ENCODE results near the gene TMEM208. TPM values are rescaled to one million over a fixed set of nuclear protein-coding genes. Genes with fewer than 3 reads are reported as not detected.
A peak's percentile ranks its signal among the peaks of the same experiment; 100 is the strongest.

The TMEM208 gene
- total RNA-seq, 2 experiments from 2014 or later, result 39.6 to 39.7 TPM

DNA sequence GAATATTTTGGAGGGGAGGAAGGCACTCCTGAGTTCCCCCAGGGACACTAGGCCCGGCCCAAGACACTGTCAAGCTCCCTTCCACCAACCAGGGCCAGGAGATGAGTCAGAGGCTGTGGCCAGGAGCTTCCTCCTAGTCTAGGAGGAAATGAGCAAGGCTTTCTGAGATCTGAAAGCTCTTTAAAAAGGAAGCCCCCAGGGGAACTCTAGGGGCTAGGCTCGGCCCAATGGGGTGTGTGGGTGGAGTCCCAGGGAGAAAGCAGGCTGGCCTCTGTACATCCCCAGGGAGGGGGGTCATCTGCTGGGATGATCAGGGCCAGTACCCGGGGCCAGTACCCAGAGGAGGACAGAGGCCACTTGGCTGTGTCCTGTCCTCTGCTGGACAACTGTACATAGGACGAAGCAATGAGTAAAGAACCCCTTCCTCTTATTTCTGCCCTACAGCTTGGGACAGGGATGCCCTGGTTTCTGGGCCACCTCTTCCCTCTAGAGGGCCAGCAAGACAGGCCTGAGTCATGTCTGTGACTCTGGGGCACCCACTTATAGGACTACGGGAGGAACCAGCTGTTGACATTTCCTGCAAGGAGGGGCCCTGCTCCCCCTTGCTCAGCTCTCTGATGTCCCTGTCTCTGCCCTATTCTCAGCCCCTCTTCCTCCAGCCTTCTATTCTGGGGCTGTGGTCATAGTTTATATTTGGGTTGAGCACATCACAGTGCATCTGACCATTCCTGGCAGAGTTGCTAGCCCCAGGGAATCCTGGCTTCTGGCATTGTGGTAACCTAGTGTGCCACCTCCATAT, 17.7 kb downstream of the TMEM208 start:
- Mint-ChIP-seq H3K4me1 (peaks cover 66% of the 10 kb centered on the region), H3K27me3 (peaks cover 9% of the 10 kb centered on the region), H3K4me3 (peak overlapping the region; percentile 85), H3K27ac (peak overlapping the region; percentile 98), H3K9me3 (no peaks in the 10 kb centered on the region), H3K36me3 (ENCODE audit: low read depth) (peaks cover 12% of the 10 kb centered on the region)
- POLR2A ChIA-PET, result interaction anchor here (0.6 to 15.4 kb wide), 18 partner anchors 10 to 691 kb away, joined by 3 to 187 read pairs (median 4); partner anchors contain the start of genes E2F4, FBXL8, MATCAP1 and PHAF1
- DNase-seq, result peak; percentile 87
- CTCF ChIA-PET, result interaction anchor here (0.5 to 5.0 kb wide), 11 partner anchors 9 to 350 kb away, joined by 3 to 58 read pairs (median 5); partner anchors contain the start of genes ATP6V0D1, ELMO3, MATCAP1 and TMEM208

DNA sequence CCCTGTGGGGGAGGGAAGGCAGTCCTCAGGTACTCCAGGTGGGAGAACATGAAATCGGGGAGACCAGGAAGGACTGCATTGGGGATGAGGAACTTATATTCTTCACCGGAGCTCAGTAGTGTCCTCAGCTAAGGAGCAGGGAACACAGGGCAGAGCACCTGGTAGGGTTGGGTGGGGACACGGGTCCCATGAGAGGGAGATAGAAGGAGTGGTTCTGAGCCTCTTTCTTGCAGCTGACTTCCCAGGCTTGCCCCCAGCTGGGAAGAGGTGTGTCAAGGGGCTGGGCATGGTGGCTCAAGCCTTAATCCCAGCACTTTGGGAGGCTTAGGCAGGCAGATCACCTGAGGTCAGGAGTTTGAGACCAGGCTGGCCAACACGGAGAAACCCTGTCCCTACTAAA, 18.3 kb downstream of the TMEM208 start:
- Mint-ChIP-seq H3K9me3 (no peaks in the 10 kb centered on the region), H3K27ac (peak overlapping the region; percentile 98), H3K4me1 (peaks cover 68% of the 10 kb centered on the region), H3K27me3 (peaks cover 15% of the 10 kb centered on the region), H3K4me3 (peak overlapping the region; percentile 85), H3K36me3 (ENCODE audit: low read depth) (peaks cover 11% of the 10 kb centered on the region)
- POLR2A ChIA-PET, result interaction anchor here (0.6 to 15.4 kb wide), 12 partner anchors 10 to 217 kb away, joined by 3 to 187 read pairs (median 4); partner anchors contain the start of genes E2F4, FBXL8, MATCAP1 and PHAF1
- no peak for DNase-seq
- CTCF ChIA-PET, result interaction anchor here (0.5 to 5.0 kb wide), 5 partner anchors 19 to 183 kb away, joined by 3 to 58 read pairs (median 3); partner anchors contain the start of genes MATCAP1 and TMEM208

DNA sequence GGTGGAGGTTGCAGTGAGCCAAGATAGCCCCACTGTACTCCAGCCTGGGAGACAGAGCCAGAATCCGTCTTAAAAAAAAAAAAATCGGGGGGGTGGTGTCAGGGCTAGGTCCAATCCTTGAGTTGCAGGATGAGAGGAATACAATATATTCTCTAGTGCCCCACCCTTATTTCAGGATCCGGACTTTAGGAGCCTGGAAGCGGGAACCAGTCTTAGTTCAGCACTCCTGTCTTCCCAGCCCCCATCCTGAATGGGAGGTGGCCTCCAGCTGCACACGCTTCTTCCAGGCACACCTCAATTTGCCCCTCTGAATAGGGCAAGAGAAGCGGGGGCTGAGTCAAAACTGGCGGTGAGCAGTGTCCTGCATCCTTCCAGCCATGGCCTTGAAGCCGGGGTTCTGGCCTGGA, 18.7 kb downstream of the TMEM208 start:
- H3K4me3 Mint-ChIP-seq, result peak overlapping the region; percentile 85
- POLR2A ChIA-PET, result interaction anchor here (1.0 to 15.4 kb wide), 10 partner anchors 11 to 690 kb away, joined by 3 to 187 read pairs (median 4); partner anchors contain the start of genes E2F4, PSMB10 and TMEM208
- CTCF ChIA-PET, result interaction anchor here (1.4 to 5.0 kb wide), 3 partner anchors 15 to 53 kb away, joined by 3 to 58 read pairs (median 5); partner anchors contain the start of genes E2F4 and TMEM208
- H3K27me3 Mint-ChIP-seq, result peaks cover 17% of the 10 kb centered on the region
- H3K27ac Mint-ChIP-seq, result peak overlapping the region; percentile 98
- peaks cover 66% of the 10 kb centered on the region for H3K4me1 Mint-ChIP-seq
- peaks cover 11% of the 10 kb centered on the region for H3K36me3 Mint-ChIP-seq (ENCODE audit: low read depth)
- no peak for DNase-seq
- H3K9me3 Mint-ChIP-seq, result no peaks in the 10 kb centered on the region

DNA sequence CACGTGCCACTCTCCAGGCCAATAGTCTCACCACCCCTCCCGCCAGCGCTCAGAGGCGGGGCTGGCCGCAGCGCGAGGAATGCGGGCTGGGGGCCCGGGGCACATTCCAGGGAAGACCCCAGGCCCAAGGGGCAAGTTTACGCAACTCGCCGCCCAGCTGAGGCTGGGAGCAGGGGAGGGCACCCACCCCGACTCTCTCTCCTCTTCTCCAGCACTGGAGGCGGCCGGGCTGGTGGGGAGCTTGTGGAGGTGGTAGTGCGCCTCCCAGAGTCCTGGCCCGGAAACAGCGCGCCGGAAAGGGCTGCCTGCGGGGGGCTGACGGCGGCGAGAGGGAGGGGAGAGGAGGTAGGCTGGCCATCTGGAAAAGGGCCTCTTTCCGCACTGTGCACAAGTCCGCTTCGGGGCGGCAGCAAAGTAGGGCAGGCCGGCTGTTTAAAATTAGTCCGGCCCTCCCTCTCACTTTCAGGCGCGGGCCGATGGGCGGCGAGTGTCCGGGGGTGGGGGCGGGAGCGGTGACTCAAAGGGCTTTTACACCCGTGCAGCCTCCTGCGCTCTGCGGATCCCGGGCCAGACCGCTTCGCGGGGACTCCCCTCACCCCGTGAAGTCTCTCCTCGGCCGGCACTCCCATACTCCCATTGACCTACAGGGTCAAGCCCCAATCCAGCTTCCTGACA, 19.3 kb downstream of the TMEM208 start:
- Mint-ChIP-seq H3K9me3 (no peaks in the 10 kb centered on the region), H3K27me3 (peaks cover 17% of the 10 kb centered on the region), H3K27ac (peak overlapping the region; percentile 86), H3K36me3 (ENCODE audit: low read depth) (peaks cover 10% of the 10 kb centered on the region), H3K4me3 (peak overlapping the region; percentile 85), H3K4me1 (peaks cover 63% of the 10 kb centered on the region)
- DNase-seq, result peak; percentile 61
- ChIA-PET POLR2A (interaction anchor here (0.7 to 15.4 kb wide), 11 partner anchors 11 to 690 kb away, joined by 3 to 187 read pairs (median 3); partner anchors contain the start of genes E2F4, PSMB10 and TMEM208), CTCF (interaction anchor here (0.6 to 5.0 kb wide), 5 partner anchors 14 to 618 kb away, joined by 3 to 58 read pairs (median 5); partner anchors contain the start of genes E2F4, PLEKHG4 and TMEM208)

DNA sequence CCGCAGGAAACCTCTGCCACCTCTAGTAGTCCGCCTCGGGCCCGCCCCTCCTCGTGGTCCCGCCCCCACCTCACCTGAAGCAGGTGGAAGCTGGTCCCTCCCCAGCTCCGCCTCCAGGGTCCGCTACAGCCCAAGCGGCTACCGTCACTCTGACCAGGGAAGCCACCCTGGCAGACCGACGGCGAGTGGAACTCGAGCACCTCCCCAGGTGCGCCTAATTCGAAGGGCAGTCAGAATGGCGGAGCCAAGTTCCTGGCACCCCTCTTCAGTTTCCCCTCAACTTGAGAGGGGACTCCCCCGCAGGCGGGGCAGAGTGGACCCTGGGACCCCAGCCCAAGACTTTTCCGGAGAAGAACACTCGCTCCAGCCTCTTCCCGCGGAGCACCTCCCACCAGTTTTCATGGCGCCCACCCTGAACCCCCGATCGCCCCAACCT, 19.8 kb downstream of the TMEM208 start:
- DNase-seq, result no peak
- Mint-ChIP-seq H3K27ac (peak overlapping the region; percentile 86), H3K36me3 (ENCODE audit: low read depth) (peaks cover 6% of the 10 kb centered on the region), H3K4me1 (peaks cover 58% of the 10 kb centered on the region), H3K9me3 (no peaks in the 10 kb centered on the region), H3K4me3 (peak overlapping the region; percentile 85), H3K27me3 (peaks cover 17% of the 10 kb centered on the region)
- ChIA-PET POLR2A (interaction anchor here (0.7 to 15.4 kb wide), 12 partner anchors 11 to 689 kb away, joined by 3 to 187 read pairs (median 4); partner anchors contain the start of genes ATP6V0D1, E2F4, PSMB10 and TMEM208), CTCF (interaction anchor here (0.6 to 5.0 kb wide), 11 partner anchors 10 to 617 kb away, joined by 3 to 58 read pairs (median 3); partner anchors contain the start of genes E2F4, PLEKHG4 and TMEM208)

DNA sequence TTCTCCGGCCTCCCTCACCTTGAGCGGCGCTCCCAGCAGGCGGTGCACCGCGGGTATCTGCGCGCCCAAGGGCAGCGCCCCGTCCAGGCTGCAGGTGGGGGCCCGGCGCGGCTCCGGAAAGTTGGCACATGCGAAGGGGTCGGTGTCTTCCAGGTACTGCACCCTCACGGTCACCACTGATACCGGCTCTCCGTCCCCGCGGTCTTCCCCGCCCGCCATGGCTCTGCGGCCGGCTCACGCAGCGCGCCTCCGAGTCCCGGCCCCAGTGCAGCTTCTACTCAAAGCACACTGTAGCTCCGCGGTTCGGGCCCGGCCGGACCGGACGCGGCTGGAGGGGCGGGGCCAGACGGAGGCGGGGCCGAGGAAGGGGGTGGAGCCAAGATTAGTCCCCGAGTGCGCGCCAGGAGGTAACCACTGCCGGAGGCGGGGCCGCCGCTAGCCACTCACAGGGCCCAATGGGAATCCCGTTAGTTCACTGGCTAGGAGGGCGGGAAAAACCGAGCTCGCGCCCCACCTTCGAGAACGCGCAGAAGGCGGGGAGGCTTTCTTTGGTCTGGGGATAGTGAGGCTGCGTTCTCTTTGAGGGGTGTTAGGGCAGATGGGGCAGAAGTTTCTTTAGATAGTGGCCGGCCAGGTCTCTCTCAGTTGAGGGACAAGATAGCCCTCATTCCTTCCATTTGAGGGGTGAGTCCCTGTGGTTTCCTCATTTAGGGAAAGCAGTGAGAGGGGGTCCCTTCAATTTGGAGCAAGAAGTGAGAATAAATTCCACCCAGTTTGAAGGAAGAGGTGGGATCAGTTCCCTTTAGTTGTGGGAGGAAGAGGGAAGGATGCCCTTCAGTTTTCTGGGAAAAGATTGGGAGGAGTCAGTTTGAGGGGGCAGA, 20.5 kb downstream of the TMEM208 start, which contains the start of gene FHOD1:
Gene FHOD1, minus strand, starts transcription at position 290 of the 881 bp plus-strand sequence. Its CDS starts 71 bp downstream, at position 219.
- Mint-ChIP-seq H3K4me3 (peak within 1 kb of the TSS; percentile 85), H3K27ac (peak within 1 kb of the TSS; percentile 86), H3K9me3 (no peaks in the 10 kb centered on the region), H3K4me1 (peaks cover 51% of the 10 kb centered on the region), H3K27me3 (peaks cover 17% of the 10 kb centered on the region), H3K36me3 (ENCODE audit: low read depth) (peaks cover 6% of the 10 kb centered on the region)
- DNase-seq, result peak; percentile 99
- ChIA-PET POLR2A (interaction anchor here (0.6 to 15.4 kb wide), 16 partner anchors 13 to 668 kb away, joined by 3 to 187 read pairs (median 5); partner anchors contain the start of genes ATP6V0D1, CIAO2B, CTCF and MATCAP1), CTCF (interaction anchor here (0.7 to 5.0 kb wide), 17 partner anchors 8 to 269 kb away, joined by 3 to 58 read pairs (median 4); partner anchors contain the start of genes ATP6V0D1, E2F4, PLEKHG4 and TMEM208)

DNA sequence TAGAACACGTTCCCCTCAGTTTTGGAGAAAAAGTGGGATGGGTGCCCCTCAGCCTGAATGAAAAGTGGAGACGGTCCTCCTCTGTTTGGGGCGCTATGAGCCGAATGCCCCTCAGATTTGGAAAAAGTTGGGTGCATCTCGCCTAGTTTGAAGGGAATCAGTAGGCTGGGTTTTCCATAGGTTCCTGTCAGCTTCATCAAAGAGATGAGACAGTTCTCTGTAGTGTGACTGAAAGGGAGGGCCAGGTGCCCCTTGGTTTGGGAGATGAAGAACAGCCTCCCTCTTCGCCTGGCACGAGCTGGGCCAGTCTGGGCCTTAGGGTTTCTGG, 21.1 kb downstream of the TMEM208 start:
- H3K4me1 Mint-ChIP-seq, result peaks cover 49% of the 10 kb centered on the region
- ChIA-PET CTCF (interaction anchor here (0.7 to 5.0 kb wide), 17 partner anchors 9 to 270 kb away, joined by 3 to 58 read pairs (median 4); partner anchors contain the start of genes ATP6V0D1, PLEKHG4 and TMEM208), POLR2A (interaction anchor here (0.6 to 15.4 kb wide), 13 partner anchors 13 to 667 kb away, joined by 3 to 187 read pairs (median 6); partner anchors contain the start of genes ATP6V0D1, CIAO2B, CTCF and MATCAP1)
- H3K27me3 Mint-ChIP-seq, result peaks cover 17% of the 10 kb centered on the region
- peak overlapping the region; percentile 86 for H3K27ac Mint-ChIP-seq
- H3K9me3 Mint-ChIP-seq, result no peaks in the 10 kb centered on the region
- H3K4me3 Mint-ChIP-seq, result peak overlapping the region; percentile 85
- H3K36me3 Mint-ChIP-seq (ENCODE audit: low read depth), result peaks cover 6% of the 10 kb centered on the region
- no peak for DNase-seq

DNA sequence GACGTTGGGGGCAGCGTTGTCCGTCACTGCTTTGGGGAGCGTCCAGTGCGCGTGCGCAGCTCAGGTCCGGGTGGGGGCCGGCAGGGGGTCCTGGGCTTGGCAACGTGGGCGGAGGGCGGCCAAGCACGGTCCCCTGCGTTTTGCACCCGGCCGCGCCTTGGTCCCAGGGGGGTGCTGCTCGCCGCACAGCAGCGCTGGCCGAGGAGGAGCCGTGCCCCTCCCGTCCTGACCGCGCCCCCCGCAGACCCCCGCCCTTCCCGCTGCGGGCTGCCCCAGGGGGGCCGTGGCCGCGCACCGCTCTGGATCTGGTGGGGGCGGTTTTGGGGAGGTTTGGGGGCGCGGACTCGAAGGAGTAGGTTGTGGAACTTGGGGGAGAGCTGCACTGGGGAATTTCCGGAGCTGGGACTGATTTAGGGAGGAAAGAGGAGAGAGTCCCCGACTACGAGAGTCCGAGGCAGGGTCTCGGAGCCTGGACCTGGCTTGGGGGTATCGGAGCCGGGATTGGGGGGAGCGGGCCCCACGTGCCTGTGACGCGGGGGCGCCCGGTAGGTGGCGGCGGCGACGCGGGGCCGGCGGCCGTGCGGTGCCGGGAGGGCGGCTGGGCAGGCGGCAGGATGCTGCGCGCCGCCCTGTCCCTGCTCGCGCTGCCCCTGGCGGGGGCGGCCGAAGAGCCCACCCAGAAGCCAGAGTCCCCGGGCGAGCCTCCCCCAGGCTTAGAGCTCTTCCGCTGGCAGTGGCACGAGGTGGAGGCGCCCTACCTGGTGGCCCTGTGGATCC, 21.7 kb downstream of the TMEM208 start, which contains the start of gene SLC9A5:
Gene SLC9A5, plus strand, starts transcription at position 579 of the 777 bp plus-strand sequence. Its CDS starts 36 bp downstream, at position 615.
- POLR2A ChIA-PET, result interaction anchor here (0.5 to 15.4 kb wide), 11 partner anchors 12 to 319 kb away, joined by 3 to 187 read pairs (median 6); partner anchors contain the start of genes ATP6V0D1, MATCAP1 and TMEM208
- Mint-ChIP-seq H3K4me1 (peaks cover 45% of the 10 kb centered on the region), H3K4me3 (peak within 1 kb of the TSS; percentile 85), H3K27ac (peak within 1 kb of the TSS; percentile 86), H3K27me3 (peaks cover 17% of the 10 kb centered on the region), H3K9me3 (no peaks in the 10 kb centered on the region), H3K36me3 (ENCODE audit: low read depth) (peaks cover 6% of the 10 kb centered on the region)
- CTCF ChIA-PET, result interaction anchor here (1.0 to 5.0 kb wide), 9 partner anchors 9 to 231 kb away, joined by 3 to 58 read pairs (median 6); partner anchors contain the start of genes PLEKHG4 and TMEM208
- DNase-seq, result peak; percentile 47

DNA sequence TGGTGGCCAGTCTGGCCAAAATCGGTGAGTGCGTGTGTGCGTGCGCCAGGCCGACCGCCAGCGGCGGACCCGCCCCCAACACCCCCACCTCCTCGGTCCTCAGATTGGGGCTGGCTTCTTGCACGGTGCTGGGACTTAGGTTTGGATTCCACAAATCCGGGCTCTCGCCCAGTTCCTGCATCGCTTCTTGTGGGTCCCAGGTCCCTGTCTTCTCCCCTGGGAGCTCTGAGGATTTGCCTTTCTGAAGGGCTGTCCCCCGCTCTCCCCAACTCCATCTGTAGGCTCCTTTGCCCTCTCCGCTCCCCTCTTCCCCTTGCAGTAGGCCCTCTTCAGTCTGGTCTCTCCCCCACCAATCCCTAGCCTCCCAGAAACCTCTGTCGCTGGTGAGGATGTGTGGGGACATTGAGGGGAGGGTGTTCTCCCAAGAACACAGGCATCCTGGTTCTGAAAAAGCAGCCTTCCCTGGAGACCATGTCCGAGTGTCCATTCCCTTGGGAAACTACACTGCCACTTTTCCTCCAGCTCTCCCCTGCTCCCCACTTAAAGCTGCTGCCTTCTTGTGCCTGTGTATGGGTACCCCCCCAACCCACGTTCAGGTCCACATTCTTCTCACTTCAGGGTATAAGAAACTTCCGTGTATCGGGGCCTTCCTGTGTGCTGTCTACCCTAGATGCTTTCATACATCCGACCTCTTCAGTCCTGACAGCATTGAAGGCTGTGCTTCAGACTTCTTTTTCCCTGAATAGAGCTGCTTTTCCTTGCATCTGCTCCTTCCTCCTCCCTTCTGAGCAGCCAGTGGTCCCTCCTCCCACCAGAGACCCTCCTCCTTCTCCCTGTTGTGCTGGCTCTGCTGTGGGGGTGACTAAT, 22.5 kb downstream of the TMEM208 start:
- ChIA-PET CTCF (interaction anchor here (1.0 to 2.0 kb wide), 5 partner anchors 8 to 232 kb away, joined by 3 to 6 read pairs (median 5); partner anchors contain the start of gene TMEM208), POLR2A (interaction anchor here (0.5 to 15.4 kb wide), 7 partner anchors 11 to 318 kb away, joined by 3 to 187 read pairs (median 6); partner anchors contain the start of genes MATCAP1 and TMEM208)
- no peak for DNase-seq
- H3K4me3 Mint-ChIP-seq, result peak overlapping the region; percentile 56
- H3K27ac Mint-ChIP-seq, result no peak overlapping the region
- no peaks in the 10 kb centered on the region for H3K9me3 Mint-ChIP-seq
- H3K4me1 Mint-ChIP-seq, result peaks cover 37% of the 10 kb centered on the region
- H3K36me3 Mint-ChIP-seq (ENCODE audit: low read depth), result peaks cover 6% of the 10 kb centered on the region
- H3K27me3 Mint-ChIP-seq, result peaks cover 17% of the 10 kb centered on the region

DNA sequence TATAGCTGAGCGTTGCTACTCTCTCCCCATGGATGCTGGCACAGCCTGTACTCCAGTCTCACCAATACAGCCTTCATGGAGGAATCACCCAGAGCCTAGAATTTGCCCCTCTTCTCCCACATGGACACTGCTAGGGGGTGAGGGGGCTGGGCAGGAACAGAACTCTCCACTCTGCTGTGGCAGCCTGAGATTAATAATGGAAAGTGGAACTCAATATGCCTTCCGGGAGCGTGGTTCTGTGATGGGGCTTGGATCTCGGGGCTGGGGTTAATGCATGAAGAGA, 23.1 kb downstream of the TMEM208 start:
- Mint-ChIP-seq H3K4me1 (peaks cover 31% of the 10 kb centered on the region), H3K36me3 (ENCODE audit: low read depth) (peaks cover 3% of the 10 kb centered on the region), H3K27me3 (peaks cover 17% of the 10 kb centered on the region), H3K4me3 (peak overlapping the region; percentile 56), H3K9me3 (no peaks in the 10 kb centered on the region), H3K27ac (no peak overlapping the region)
- POLR2A ChIA-PET, result interaction anchor here (1.6 kb wide), 1 partner anchor 10 kb away, joined by 6 read pairs; no protein-coding TSS in a partner anchor
- DNase-seq, result no peak
- CTCF ChIA-PET, result interaction anchor here (1.6 kb wide), 1 partner anchor 24 kb away, joined by 5 read pairs; the partner anchor contains the start of gene TMEM208
